Vagina (tissue), 2 donors: ENCODE results near the gene RTN4IP1.

Source experiments
- POLR2A ChIP-seq, 2 donors: fragments of 450-650 bp; IDR thresholded peaks; one replicate each; pipeline ENCODE4 v1.6.1; 2017; ENCODE audit warnings: antibody characterized with exemption in 2 of 2, mild to moderate bottlenecking in 2 of 2, moderate library complexity in 2 of 2
- POLR2AphosphoS5 ChIP-seq, 2 donors: sonication (generic); formaldehyde crosslinking; IDR thresholded peaks; one replicate each; pipeline ENCODE4 v1.9.0; 2017; ENCODE audit warnings: antibody characterized with exemption in 2 of 2, mild to moderate bottlenecking in 2 of 2, low read depth in 1 of 2; ENCODE audit not compliant: insufficient read depth in 1 of 2
- TF ChIP-seq, protein P1 (sequence below), 3 experiments: fragments of 450-650 bp in 2 of 3; fragments of 200-600 bp in 1 of 3; sonication (generic) in 1 of 3; IDR thresholded peaks; one replicate each; pipeline ENCODE4 v1.5.1; 2017 to 2019; ENCODE audit warnings: antibody characterized with exemption in 3 of 3, mild to moderate bottlenecking in 2 of 3, moderate library complexity in 2 of 3

DNA sequence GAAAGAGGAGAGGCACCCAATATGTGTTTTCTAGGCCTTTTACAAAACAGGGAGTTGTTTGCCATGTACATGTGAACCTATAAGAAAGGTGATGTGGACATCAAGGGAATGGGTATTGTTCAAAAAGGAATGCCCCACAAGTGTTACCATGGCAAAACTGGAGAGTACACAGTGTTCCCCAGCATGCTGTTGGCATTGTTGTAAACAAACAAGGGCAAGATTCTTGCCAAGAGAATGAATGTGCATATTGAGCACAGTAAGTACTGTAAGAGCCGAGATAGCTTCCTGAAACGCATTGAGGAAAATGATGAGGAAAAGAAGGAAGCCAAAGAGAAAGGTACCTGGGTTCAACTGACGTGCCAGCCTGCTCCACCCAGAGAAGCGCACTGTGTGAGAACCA is 13.2 kb upstream of the RTN4IP1 start:
- TF ChIP-seq, protein P1, sequence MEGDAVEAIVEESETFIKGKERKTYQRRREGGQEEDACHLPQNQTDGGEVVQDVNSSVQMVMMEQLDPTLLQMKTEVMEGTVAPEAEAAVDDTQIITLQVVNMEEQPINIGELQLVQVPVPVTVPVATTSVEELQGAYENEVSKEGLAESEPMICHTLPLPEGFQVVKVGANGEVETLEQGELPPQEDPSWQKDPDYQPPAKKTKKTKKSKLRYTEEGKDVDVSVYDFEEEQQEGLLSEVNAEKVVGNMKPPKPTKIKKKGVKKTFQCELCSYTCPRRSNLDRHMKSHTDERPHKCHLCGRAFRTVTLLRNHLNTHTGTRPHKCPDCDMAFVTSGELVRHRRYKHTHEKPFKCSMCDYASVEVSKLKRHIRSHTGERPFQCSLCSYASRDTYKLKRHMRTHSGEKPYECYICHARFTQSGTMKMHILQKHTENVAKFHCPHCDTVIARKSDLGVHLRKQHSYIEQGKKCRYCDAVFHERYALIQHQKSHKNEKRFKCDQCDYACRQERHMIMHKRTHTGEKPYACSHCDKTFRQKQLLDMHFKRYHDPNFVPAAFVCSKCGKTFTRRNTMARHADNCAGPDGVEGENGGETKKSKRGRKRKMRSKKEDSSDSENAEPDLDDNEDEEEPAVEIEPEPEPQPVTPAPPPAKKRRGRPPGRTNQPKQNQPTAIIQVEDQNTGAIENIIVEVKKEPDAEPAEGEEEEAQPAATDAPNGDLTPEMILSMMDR (IDR thresholded peaks at IDR 0.05) = no peak
- no peak for TF ChIP-seq POLR2A (IDR thresholded peaks at IDR 0.05)
- TF ChIP-seq POLR2AphosphoS5 (IDR thresholded peaks at IDR 0.05; ENCODE audit: insufficient read depth in 1 of 2, low read depth in 1 of 2) = no peak
